Suppressor macrophage treated with lipopolysaccharide for 4 hours (primary cell): ENCODE data around the gene MIPEP.
A peak's percentile ranks its signal among the peaks of the same experiment; 100 is the strongest.

Source experiments
- DNase-seq: peaks from one replicate; pipeline ENCODE4 v3.0.0-alpha.2; 2020

Gene MIPEP

GRCh38 chr13:23703246-23703860, 185.8 kb downstream of the MIPEP start:
- DNase-seq = no peak

GRCh38 chr13:23701636-23702035, 187.6 kb downstream of the MIPEP start:
- no peak for DNase-seq

- no peak for DNase-seq
These were observed 188.0 kb downstream of the MIPEP start for GRCh38 chr13:23701186-23701585.

- no peak for DNase-seq
These were observed 189.9 kb downstream of the MIPEP start for GRCh38 chr13:23699271-23699670.

GRCh38 chr13:23697772-23698313, 191.4 kb downstream of the MIPEP start:
- DNase-seq = no peak

- DNase-seq = no peak
These were observed 192.6 kb downstream of the MIPEP start for GRCh38 chr13:23696610-23697009.

GRCh38 chr13:23695711-23696464, 193.3 kb downstream of the MIPEP start:
- peak; percentile 11 for DNase-seq

- no peak for DNase-seq
These were observed 194.0 kb downstream of the MIPEP start for GRCh38 chr13:23695196-23695595.

- no peak for DNase-seq
These were observed 196.4 kb downstream of the MIPEP start for GRCh38 chr13:23692816-23693215.

- DNase-seq = no peak
These were observed 198.5 kb downstream of the MIPEP start for GRCh38 chr13:23690668-23691067.

- no peak for DNase-seq
These were observed 200.9 kb downstream of the MIPEP start for GRCh38 chr13:23688336-23688735.

- no peak for DNase-seq
These were observed 201.6 kb downstream of the MIPEP start for GRCh38 chr13:23687614-23688013.

GRCh38 chr13:23686948-23687347, 202.3 kb downstream of the MIPEP start:
- DNase-seq = no peak

GRCh38 chr13:23685416-23685815, 203.8 kb downstream of the MIPEP start:
- DNase-seq = no peak

- no peak for DNase-seq
These were observed 204.6 kb downstream of the MIPEP start for GRCh38 chr13:23684647-23685046.

GRCh38 chr13:23683084-23683483, 206.1 kb downstream of the MIPEP start:
- DNase-seq = no peak

GRCh38 chr13:23680845-23681669, 208.1 kb downstream of the MIPEP start:
- DNase-seq = no peak
